Mesothelial cell of epicardium (in vitro differentiated cells): ENCODE data around the gene RACGAP1. TPM values are rescaled to one million over a fixed set of nuclear protein-coding genes. Genes with fewer than 3 reads are reported as not detected.

Experiments used
- DNase-seq, 2 experiments: peaks; one replicate each; pipeline ENCODE4 v3.0.0; 2021; ENCODE audit warnings: low spot score in 2 of 2; ENCODE audit not compliant: unreplicated experiment in 2 of 2
- H3K27ac Mint-ChIP-seq: 2 replicates; pipeline ENCODE4 v1.8.0; 2021; ENCODE audit warnings: mixed read lengths
- H3K27me3 Mint-ChIP-seq: 2 replicates; pipeline ENCODE4 v1.8.0; 2021; ENCODE audit warnings: low read depth, mixed read lengths
- H3K36me3 Mint-ChIP-seq: 2 replicates; pipeline ENCODE4 v1.8.0; 2021; ENCODE audit warnings: mixed read lengths
- H3K4me1 Mint-ChIP-seq: 2 replicates; pipeline ENCODE4 v1.8.0; 2021; ENCODE audit warnings: mixed read lengths
- H3K4me3 Mint-ChIP-seq: 2 replicates; pipeline ENCODE4 v1.8.0; 2021; ENCODE audit warnings: mild to moderate bottlenecking, moderate library complexity, mixed read lengths
- H3K9me3 Mint-ChIP-seq: 2 replicates; pipeline ENCODE4 v1.8.0; 2021; ENCODE audit warnings: mixed read lengths
- CTCF ChIP-seq: fragments of 200-600 bp; sonication (generic); IDR thresholded peaks from one replicate; pipeline ENCODE4 v1.5.0; 2021; ENCODE audit warnings: antibody characterized with exemption; ENCODE audit not compliant: unreplicated experiment
- total RNA-seq: library from RNA; stranded (reverse); gene quantifications from 3 replicates; pipeline ENCODE4 v1.2.1, GENCODE V29; 2021

The RACGAP1 gene
- total RNA-seq, 1 donor from 2014 or later = 29.8 TPM

GRCh38 chr12:49939707-49940106, 85.6 kb downstream of the RACGAP1 start:
- Mint-ChIP-seq H3K27me3 (peaks cover 8% of the 10 kb centered on the region), H3K27ac (no peak overlapping the region), H3K36me3 (no peaks in the 10 kb centered on the region), H3K4me1 (no peaks in the 10 kb centered on the region), H3K4me3 (no peak overlapping the region), H3K9me3 (peaks cover 4% of the 10 kb centered on the region)
- no peak for TF ChIP-seq CTCF
- DNase-seq = no peak

GRCh38 chr12:49939307-49939706, 86.0 kb downstream of the RACGAP1 start:
- Mint-ChIP-seq H3K9me3 (peaks cover 8% of the 10 kb centered on the region), H3K4me3 (no peak overlapping the region), H3K36me3 (no peaks in the 10 kb centered on the region), H3K4me1 (no peaks in the 10 kb centered on the region), H3K27ac (no peak overlapping the region), H3K27me3 (peaks cover 4% of the 10 kb centered on the region)
- DNase-seq = no peak
- no peak for TF ChIP-seq CTCF

Other genes starting within 250 kb of the RACGAP1 start
- gene NCKAP5L, start 197.1 kb downstream of the RACGAP1 start, total RNA-seq = 42.2 to 44.4 TPM (median 44.4 TPM) in 3 replicates
- gene BCDIN3D, start 182.4 kb downstream of the RACGAP1 start, total RNA-seq = 5.3 to 5.7 TPM (median 5.6 TPM) in 3 replicates
- 0.13 to 0.47 TPM (median 0.29 TPM) in 3 replicates for gene FAIM2, start 121.6 kb downstream of the RACGAP1 start, total RNA-seq
- not detected in 3 replicates for gene AQP2, start 74.8 kb downstream of the RACGAP1 start, total RNA-seq
- gene AQP5, start 63.6 kb downstream of the RACGAP1 start, total RNA-seq = 0.16 TPM in 1 of 3 replicates, not detected in the others
- 0.11 to 0.16 TPM (median 0.11 TPM) in 3 replicates for gene AQP6, start 52.5 kb downstream of the RACGAP1 start, total RNA-seq
- 6.1 to 7.2 TPM (median 6.6 TPM) in 3 replicates for gene ASIC1, start 32.1 kb upstream of the RACGAP1 start, total RNA-seq
- gene SMARCD1, start 59.8 kb upstream of the RACGAP1 start, total RNA-seq = 112 to 122 TPM (median 113 TPM) in 3 replicates
- 0.72 to 1.2 TPM (median 1.1 TPM) in 3 replicates for gene GPD1, start 78.5 kb upstream of the RACGAP1 start, total RNA-seq
- gene COX14, start 86.7 kb upstream of the RACGAP1 start, total RNA-seq = 24.2 to 25.0 TPM (median 24.8 TPM) in 3 replicates
- 70.4 to 77.1 TPM (median 75.3 TPM) in 3 replicates for gene CERS5, start 141.9 kb upstream of the RACGAP1 start, total RNA-seq